ENCODE data around the gene ST6GALNAC5.

GRCh38 chr1:76856104-76856503 lies 11.2 kb upstream of the ST6GALNAC5 start:
- no peak for TF ChIP-seq CTCF (IDR thresholded peaks at IDR 0.05)
- no peak for TF ChIP-seq POLR2A (IDR thresholded peaks at IDR 0.05)

Data from ovary (tissue), 3 donors.